Keratinocyte (primary cell): ENCODE data around the gene VEZT.

Source experiments
- EZH2 ChIP-seq: IDR thresholded peaks from one replicate; pipeline ENCODE4 v1.6.1; 2012; ENCODE audit warnings: inconsistent platforms, mild to moderate bottlenecking, low read length, moderate library complexity
- TF ChIP-seq, protein P1 (sequence below), 3 experiments: IDR thresholded peaks in 1 of 3; conservative IDR thresholded peaks in 1 of 3; optimal IDR thresholded peaks in 1 of 3; 2 replicates in 2 of 3; 3 replicates in 1 of 3; pipeline versions ENCODE3 to v1.5.1; 2011; ENCODE audit warnings: low read length in 3 of 3, mild to moderate bottlenecking in 3 of 3, moderate library complexity in 2 of 3, control low read depth in 1 of 3, inconsistent platforms in 1 of 3; ENCODE audit not compliant: insufficient read depth in 2 of 3; ENCODE audit errors: extremely low read depth in 1 of 3

- no peak for TF ChIP-seq EZH2
- TF ChIP-seq, protein P1, sequence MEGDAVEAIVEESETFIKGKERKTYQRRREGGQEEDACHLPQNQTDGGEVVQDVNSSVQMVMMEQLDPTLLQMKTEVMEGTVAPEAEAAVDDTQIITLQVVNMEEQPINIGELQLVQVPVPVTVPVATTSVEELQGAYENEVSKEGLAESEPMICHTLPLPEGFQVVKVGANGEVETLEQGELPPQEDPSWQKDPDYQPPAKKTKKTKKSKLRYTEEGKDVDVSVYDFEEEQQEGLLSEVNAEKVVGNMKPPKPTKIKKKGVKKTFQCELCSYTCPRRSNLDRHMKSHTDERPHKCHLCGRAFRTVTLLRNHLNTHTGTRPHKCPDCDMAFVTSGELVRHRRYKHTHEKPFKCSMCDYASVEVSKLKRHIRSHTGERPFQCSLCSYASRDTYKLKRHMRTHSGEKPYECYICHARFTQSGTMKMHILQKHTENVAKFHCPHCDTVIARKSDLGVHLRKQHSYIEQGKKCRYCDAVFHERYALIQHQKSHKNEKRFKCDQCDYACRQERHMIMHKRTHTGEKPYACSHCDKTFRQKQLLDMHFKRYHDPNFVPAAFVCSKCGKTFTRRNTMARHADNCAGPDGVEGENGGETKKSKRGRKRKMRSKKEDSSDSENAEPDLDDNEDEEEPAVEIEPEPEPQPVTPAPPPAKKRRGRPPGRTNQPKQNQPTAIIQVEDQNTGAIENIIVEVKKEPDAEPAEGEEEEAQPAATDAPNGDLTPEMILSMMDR (optimal IDR thresholded peaks at IDR 0.05 in 1 of 3, IDR thresholded peaks at IDR 0.05 in 1 of 3, conservative IDR thresholded peaks at IDR 0.05 in 1 of 3; ENCODE audit: extremely low read depth in 1 of 3, insufficient read depth in 2 of 3, low read length in 3 of 3), result no peak
These were observed 126.0 kb downstream of the VEZT start for GRCh38 chr12:95343461-95344230.
